Smooth muscle cell (in vitro differentiated cells): Measurements from ENCODE around the gene PRDM8. TPM values are rescaled to one million over a fixed set of nuclear protein-coding genes. Genes with fewer than 3 reads are reported as not detected.

ENCODE experiments used
- polyA plus RNA-seq: library from polyadenylated mRNA; unstranded; fragments of >200 nt; fragmentation: Nextera tagmentation; extraction: Ambion mirVana; gene quantifications from 2 replicates; pipeline ENCODE4 v1.2.1, GENCODE V29; 2016
- total RNA-seq: library from RNA; depleted of rRNA; stranded (reverse); fragments of >200 nt; gene quantifications from 2 replicates; pipeline ENCODE4 v1.2.3, GENCODE V29; 2014

Gene PRDM8
- total and polyA plus RNA-seq, 2 experiments from 2014 or later = 0.09 to 0.15 TPM

Other genes starting within 250 kb of the PRDM8 start
- gene ANTXR2, start 124.3 kb upstream of the PRDM8 start, total RNA-seq = 67.6 and 94.3 TPM in 2 replicates
- gene ANTXR2, start 124.3 kb upstream of the PRDM8 start, polyA plus RNA-seq = 60.6 and 74.5 TPM in 2 replicates
- gene FGF5, start 69.2 kb downstream of the PRDM8 start, total RNA-seq = 0.04 TPM in 1 of 2 replicates, not detected in the other
- 0.57 TPM in 1 of 2 replicates, not detected in the other for gene FGF5, start 69.2 kb downstream of the PRDM8 start, polyA plus RNA-seq
- gene CFAP299, start 138.2 kb downstream of the PRDM8 start, total RNA-seq = not detected in 2 replicates
- not detected in 2 replicates for gene CFAP299, start 138.2 kb downstream of the PRDM8 start, polyA plus RNA-seq